GM19463 (cell line): ENCODE results near the gene GUCD1.

Experiments
- ATAC-seq: cut with Tn5 transposase; IDR thresholded peaks from one replicate; pipeline ENCODE4 v1.9.1; 2021; ENCODE audit warnings: mild to moderate bottlenecking, moderate library complexity; ENCODE audit not compliant: unreplicated experiment

The GUCD1 gene

DNA sequence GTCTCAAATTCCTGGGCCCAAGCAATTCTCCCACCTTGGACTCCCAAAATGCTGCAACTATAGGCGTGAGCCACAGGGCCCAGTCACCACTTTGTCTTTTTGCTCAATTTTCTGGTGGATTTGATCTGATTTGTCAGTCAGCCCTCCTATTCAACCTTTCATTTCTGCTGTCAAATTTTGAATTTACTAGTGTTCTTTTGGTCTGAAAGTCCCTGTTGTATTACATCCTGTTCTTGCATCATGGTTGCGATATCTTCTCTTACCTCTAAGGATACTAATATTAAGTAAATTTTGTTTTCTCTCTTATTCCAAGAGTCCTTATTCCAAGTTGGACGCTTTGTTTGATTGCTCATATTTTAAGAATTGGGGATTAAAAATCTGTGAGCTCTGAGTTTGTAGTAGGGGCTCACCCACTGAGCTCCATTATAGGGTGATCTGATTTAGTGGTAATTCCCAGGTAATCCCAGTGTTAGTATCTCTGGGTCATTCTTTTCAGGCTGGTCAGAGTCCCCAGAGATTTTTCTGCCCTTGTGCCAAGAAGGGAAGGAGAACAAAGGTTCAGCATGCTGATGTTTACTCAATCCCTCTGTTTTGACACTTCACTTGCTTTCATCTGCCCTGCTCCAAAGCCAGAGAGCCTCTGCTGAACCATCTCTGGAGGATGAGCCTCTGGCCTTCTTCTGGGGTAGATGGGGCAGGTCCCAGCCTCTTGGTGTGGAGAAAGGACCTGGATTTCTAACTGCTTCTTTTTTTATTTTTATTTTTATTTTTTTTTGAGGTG is 49.8 kb downstream of the GUCD1 start:
- no peak for ATAC-seq

- no peak for ATAC-seq
Measured at GRCh38 chr22:24504540-24504939, 50.4 kb downstream of the GUCD1 start.

- no peak for ATAC-seq
Measured at GRCh38 chr22:24503843-24504338, 51.0 kb downstream of the GUCD1 start.

- no peak for ATAC-seq
Measured at GRCh38 chr22:24503137-24503842, 51.6 kb downstream of the GUCD1 start.

GRCh38 chr22:24502541-24502940 is 52.4 kb downstream of the GUCD1 start:
- ATAC-seq, result no peak

DNA sequence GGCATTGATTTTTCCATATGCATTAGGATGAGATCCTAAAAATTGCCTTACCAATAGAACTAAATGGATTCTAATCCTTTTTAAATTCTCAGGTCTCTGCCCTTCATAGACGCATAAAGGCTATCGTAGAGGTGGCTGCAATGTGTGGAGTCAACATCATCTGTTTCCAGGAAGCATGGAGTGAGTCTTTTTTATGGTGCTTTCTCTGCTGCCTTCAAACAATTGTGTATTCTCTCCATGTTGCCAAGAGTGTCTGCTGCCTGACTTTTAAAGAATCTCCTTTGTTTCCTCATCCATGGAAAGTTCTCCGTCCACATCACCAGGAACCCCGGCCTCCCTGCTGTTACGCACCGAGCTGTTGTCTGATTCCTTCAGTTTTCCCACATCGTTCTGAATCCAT is 52.9 kb downstream of the GUCD1 start:
- ATAC-seq, result no peak

GRCh38 chr22:24501301-24502005 is 53.5 kb downstream of the GUCD1 start:
- ATAC-seq, result no peak

- no peak for ATAC-seq
Measured at GRCh38 chr22:24500277-24500820, 54.6 kb downstream of the GUCD1 start.

DNA sequence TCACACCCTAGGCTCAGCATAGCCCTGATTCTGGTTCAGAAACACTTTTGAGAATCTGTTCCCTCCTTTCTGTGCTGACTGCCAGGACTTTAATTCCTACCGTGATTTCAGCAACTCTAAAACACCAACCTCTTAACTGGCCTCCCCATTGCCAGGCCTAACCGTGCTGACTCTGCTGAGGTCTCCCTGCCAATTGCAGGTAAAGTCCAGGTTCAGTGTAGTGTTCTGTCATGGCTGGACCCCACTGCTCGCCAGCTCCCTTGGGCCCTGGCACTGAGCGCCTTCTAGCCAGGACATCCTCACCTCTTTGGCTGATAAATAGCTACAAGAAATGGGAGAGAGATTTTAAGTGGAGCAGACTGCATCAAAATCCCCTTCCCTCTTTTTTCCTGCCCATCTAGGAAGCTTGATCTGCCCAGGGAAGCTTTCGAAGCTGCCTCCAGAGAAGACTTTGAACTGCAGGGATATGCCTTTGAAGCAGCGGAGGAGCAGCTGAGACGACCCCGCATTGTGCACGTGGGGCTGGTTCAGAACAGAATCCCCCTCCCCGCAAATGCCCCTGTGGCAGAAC is 55.1 kb downstream of the GUCD1 start:
- ATAC-seq, result no peak

DNA sequence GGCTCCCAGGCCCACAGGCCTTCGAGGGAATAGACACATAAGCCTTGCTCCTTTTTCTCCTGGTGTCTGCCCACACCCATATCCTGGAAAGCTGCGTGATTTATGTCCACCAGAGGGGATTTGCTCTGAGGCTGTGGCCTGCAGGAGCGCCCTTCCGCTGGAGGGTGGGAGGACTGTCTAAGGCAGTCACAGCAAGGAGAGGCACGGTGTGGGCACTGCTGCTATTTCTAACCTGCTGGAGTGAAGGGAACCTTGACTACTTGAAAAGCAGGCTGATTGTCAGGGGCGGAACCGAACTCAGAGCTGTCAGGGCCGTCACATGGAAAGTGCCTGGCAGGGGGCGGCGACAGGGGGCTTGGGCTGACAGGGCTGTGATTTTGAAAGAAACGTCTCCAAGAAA is 56.1 kb downstream of the GUCD1 start:
- ATAC-seq, result no peak

- ATAC-seq, result no peak
Measured at GRCh38 chr22:24497841-24498258, 57.1 kb downstream of the GUCD1 start.

DNA sequence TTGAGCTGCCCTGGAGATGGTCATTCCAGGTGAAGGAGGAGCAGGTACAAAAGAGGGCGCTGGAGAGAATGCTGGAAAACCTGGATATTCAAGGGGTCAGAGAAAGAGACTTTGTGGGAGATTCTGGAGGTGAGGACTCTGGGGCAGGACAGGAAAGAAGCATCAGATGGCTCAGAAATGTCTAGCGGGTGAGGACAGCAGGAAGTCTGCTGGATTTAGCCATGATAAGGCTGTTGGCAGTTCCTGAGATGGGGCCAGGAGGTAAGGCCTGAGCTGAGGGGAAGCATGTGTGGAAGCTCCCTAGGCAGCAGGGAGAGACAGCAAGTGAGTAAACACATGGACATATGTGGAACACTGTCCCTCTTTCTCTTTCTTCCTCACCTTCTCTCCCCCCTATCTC is 58.3 kb downstream of the GUCD1 start:
- ATAC-seq, result no peak

- ATAC-seq, result no peak
Measured at GRCh38 chr22:24496234-24496633, 58.7 kb downstream of the GUCD1 start.

- ATAC-seq, result no peak
Measured at GRCh38 chr22:24495365-24495675, 59.6 kb downstream of the GUCD1 start.

DNA sequence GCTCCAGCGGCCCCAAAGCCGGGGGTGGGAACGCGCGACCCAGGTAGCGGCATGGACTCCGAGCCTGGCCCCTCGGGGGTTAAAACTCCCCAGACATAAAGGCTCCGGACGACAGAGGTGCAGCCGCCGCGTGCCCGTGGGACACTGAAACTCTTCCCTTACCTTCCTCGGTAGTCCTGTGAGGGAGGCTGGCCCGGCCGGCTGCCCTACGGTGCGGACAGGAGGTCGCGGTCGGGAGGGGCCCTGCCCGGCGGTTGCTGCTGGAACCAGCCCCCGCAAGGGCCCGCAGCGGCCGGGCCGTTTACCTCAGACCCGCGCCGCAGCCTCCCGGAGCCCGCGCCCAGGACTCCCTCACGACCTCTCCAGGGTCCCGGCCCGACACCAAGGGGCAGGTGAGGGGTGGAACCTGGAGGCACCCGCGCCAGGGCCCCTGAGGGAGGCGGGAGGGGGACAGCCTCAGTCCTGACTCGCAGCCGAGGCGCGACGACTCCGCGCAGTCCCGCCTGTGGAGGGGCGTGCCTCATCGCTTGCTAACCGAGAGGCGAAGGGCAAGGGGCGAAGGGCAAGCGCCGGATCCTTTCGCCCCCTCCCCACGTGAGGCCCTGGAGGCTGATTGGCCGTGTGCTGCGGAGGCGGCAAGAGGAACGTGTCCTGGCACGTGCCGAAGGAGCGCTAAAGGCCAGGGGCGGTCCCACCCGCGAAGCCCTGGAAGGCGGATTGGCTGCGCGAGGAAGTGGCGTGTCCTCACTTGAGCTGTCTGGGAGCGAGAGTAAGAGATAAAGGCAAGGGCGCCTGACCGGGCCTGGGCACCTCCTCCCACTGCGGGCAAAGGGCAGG is 60.2 kb downstream of the GUCD1 start, which contains the start of gene UPB1:
Gene UPB1 (plus strand): TSS at position 805 of the 837 bp plus-strand sequence. CDS start 72 bp downstream, outside the sequence.
- ATAC-seq, result no peak

GRCh38 chr22:24494167-24494527 is 60.8 kb downstream of the GUCD1 start:
- ATAC-seq, result no peak

- no peak for ATAC-seq
Measured at GRCh38 chr22:24492391-24492790, 62.5 kb downstream of the GUCD1 start.
